GOT3 (cell line): ENCODE results near the gene NXPE1.
"Not testable (repeated sequence)": the region's sequence is repeated elsewhere in the genome, so short reads cannot be mapped to it uniquely, and the experiment has no call there.

Source experiments
- DNase-seq: peaks from one replicate; lab custom pipeline; 2025; ENCODE audit warnings: mixed read lengths; lab: John Stamatoyannopoulos, UW

Gene NXPE1

DNA sequence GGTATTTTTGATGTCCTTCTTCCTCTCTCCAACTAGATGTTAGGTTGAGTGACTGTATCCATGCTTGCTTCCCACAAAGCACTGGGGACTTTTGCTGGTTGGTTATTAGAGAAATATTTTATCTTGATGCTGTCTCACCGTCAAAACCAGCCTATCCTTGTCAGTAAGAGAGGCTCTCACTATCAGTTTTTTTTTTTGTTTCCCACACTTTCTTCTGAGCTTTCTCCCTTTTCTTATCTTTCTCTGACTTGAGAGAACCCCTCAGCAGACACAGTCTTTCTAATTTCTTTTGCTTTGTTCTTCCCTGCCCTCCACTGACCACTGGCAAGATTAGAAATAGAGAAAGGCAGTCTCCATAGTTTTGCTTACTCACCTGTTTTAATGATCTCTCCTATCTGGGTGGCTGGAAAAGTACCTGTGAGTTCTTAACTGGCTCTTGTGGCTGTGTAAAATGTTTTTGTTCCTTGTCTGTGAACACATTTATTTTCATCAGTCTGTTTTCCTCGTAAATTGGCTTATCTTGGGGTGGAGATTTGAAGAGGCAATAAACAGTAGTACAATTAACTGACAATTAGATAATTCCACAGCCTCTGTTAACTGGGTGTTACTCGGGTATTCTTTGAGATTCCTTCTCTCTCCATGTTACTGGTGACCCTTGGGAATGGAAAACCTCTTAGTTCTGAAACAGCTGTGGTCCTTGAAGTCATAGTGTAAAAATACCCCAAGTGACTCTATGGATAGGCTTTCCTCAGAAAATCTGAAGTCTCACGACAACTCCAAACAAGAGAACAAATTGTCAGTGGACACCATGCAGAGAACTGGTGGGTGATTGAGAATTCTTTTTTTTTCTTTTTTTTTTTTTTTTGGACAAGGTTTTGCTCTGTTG is at the start of gene NXPE1:
TSS of gene NXPE1 (minus strand) at position 457 of the 886 bp plus-strand sequence. CDS start 8,680 bp downstream, outside the sequence.
- no peak for DNase-seq

DNA sequence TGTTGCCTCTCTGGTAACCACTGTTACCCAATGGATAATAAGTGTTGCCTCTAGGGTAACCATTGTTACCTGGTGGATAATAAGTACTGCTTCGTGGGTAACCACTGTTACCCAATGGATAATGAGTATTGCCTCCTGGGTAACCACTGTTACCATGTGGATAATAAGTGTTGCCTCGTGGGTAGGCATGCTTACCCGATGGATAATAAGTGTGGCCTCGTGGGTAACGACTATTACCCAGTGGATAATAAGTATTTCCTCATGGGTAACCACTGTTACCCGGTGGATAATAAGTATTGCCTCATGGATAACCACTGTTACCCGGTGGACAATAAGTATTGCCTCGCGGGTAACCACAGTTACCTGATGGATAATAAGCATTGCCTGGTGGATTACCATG is 49.7 kb upstream of the NXPE1 start:
- no peak for DNase-seq

GRCh38 chr11:114608605-114609004 is 48.9 kb upstream of the NXPE1 start:
- not testable (repeated sequence) for DNase-seq

DNA sequence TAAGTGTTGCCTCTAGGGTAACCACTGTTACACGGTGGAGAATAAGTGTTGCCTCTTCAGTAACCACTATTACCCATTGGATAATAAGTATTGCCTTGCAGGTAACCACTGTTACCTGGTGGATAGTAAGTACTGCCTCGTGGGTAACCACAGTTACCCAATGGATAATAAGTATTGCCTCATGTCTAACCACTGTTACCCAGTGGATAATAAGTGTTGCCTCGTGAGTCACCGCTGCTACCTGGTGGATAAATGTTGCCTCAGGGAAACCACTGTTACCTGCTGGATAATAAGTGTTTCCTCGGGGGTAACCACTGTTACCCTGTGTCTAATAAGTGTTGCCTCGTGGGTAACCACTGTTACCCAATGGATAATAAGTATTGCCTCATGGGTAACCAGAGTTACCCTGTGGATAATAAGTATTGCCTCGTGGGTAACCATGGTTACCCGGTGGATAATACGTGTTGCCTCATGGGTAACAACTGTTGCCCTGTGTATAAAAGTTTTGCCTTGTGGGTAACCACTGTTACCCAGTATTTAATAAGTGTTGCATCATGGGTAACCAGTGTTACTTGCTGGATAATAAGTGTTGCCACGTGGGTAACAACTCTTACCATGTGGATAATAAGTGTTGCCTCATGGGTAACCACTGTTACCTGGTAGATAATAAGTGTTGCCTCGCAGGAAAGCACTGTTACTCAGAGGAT is 48.2 kb upstream of the NXPE1 start:
- DNase-seq: no peak

DNA sequence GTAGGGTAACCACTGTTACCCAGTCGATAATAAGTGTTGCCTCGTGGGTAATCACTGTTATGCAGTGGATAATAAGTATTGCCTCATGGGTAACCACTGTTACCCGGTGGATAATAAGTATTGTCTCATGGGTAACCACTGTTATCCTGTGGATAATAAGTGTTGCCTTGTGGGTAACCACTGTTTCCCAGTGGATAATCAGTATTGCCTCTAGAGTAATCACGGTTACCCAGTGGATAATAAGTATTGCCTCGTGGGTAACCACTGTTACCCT is 47.1 kb upstream of the NXPE1 start:
- not testable (repeated sequence) for DNase-seq

- DNase-seq: no peak
Observed at GRCh38 chr11:114606003-114606801, 46.5 kb upstream of the NXPE1 start.

DNA sequence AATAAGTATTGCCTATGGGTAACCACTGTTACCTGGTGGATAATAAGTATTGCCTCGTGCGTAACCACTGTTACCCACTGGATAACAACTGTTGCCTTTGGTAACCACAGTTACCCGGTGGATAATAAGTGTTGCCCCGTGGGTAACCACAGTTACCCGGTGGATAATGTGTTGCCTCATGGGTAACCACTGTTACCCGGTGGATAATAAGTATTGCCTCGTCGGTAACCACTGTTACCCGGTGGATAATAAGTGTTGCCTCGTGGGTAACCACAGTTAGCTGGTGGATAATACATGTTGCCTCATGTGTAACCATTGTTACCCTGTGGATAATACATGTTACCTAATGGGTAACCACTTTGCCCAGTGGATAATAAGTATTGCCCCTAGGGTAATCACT is 45.7 kb upstream of the NXPE1 start:
- DNase-seq: no peak

DNA sequence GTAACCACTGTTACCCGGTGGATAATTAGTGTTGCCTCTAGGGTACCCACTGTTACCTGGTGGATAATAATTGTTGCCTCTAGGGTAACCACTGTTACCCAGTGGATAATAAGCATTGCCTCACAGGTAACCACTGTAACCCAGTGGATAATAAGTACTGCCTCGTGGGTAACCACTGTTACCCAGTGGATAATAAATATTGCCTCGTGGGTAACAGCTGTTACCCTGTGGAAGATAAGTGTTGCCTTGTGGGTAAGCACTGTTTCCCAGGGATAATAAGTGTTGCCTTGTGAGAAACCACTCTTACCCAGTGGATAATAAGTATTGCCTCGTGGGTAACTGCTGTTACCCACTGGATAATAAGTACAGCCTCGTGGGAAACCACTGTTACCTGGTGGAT is 45.2 kb upstream of the NXPE1 start:
- DNase-seq: no peak

DNA sequence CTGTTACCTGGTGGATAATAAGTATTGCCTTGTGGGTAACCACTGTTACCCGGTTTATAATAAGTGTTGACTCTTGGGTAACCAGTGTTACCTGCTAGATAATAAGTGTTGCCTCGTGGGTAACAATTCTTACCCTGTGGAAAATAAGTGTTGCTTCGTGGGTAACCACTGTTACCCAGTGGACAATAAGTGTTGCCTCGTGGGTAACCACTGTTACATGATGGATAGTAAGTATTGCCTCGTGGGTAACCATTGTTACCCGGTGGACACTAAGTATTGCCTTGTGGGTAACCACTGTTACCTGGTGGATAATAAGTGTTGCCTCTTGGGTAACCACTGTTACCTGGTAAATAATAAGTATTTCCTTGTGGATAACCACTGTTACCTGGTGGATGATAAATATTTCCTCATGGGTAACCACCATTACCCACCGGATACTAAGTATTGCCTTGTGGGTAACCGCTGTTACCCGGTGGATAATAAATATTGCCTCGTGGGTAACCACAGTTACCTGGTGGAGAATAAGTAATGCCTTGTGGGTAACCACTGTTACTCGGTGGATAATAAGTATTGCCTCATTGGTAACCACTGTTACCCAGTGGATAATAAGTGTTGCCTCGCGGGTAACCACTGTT is 44.6 kb upstream of the NXPE1 start:
- DNase-seq: no peak

DNA sequence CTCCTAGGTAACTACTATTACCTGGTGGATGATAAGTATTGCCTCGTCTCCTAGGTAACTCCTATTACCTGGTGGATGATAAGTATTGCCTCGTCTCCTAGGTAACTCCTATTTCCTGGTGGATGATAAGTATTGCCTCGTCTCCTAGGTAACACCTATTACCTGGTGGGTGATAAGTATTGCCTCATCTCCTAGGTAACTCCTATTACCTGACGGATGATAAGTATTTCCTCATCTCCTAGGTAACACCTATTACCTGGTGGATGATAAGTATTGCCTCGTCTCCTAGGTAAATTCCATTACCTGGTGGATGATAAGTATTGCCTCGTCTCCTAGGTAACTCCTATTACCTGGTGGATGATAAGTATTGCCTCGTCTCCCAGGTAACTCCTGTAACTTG is 43.5 kb upstream of the NXPE1 start:
- DNase-seq: not testable (repeated sequence)

DNA sequence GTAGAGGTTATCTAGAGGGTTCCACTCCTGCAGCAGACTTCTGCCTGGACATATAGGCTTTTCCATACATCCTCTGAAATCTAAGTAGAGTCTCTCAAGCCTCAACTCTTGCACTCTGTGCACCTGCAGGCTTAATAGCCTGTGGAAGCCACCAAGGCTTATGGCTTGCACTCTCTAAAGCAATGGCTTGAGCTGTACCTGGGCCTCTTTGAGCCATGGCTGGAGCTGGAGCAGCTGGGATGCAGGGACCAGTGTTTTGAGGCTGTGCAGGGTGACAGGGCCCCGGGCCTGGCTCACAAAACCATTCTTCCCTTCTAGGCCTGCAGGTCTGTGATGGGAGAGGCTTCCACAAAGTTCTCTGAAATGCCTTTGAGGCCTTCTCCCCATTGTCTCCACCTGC is 38.8 kb upstream of the NXPE1 start:
- DNase-seq: no peak

- DNase-seq: no peak
Observed at GRCh38 chr11:114596175-114596919, 36.7 kb upstream of the NXPE1 start.

DNA sequence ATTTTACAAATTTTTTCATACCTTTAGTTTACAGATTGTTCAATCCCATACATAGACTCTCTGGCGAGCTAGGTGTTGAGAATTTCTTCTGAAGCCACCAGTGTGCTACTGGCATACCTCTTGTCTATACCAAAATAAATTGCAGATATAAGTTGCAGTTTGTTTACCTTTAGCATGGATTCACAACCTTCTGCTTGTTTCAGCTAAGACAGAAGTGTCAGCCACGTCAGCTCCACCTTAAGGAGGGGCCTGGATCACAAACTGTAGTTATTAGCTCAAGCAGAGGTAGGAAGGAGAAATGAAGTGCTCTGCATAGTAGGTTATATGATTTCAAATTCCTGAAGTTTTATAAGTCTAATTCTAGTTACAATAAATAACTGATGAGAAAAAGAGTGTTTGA is 35.9 kb upstream of the NXPE1 start, which contains the start of gene NXPE4:
TSS of gene NXPE4 (minus strand) at position 216 of the 400 bp plus-strand sequence. CDS start 1,027 bp downstream, outside the sequence.
- no peak for DNase-seq

DNA sequence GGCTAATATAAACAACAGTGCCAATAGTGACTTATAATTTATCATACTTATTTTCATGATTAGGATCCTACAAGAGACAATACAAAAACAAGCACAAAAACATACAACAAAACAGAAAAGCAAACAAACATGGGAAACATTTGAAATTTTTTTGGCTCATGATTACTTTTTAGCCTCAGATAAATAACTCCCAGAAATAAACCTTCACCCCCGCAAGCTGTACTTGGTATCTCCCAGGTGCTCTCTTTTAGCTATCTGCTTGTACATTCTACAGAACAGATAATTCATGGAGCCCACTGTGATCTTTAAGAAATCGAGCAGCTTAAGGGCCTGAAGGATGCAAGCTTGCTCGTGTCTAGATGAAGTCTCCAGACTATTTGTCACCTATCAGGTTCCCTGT is 35.0 kb upstream of the NXPE1 start:
- DNase-seq: no peak

- DNase-seq: no peak
Observed at GRCh38 chr11:114587398-114587953, 27.8 kb upstream of the NXPE1 start.

- no peak for DNase-seq
Observed at GRCh38 chr11:114586797-114587196, 27.1 kb upstream of the NXPE1 start.

DNA sequence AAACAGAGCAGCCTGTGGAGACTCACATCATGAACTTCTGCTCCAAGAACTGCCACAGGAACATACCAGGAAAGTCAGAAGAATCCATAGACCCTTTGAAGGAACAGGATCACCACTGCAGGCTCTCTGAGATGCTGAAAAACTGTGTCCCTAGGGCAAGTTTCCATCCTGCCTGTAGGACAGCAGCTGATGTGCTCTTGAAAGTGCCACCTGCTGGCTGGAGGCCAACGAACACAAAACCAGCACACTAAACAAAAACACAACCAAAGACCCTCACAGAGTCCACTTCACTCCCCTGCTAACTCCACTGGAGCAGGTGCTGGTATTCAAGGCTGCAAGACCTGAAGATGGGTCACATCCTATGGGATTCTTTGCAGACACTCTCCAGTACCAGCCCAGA is 12.0 kb upstream of the NXPE1 start:
- no peak for DNase-seq

DNA sequence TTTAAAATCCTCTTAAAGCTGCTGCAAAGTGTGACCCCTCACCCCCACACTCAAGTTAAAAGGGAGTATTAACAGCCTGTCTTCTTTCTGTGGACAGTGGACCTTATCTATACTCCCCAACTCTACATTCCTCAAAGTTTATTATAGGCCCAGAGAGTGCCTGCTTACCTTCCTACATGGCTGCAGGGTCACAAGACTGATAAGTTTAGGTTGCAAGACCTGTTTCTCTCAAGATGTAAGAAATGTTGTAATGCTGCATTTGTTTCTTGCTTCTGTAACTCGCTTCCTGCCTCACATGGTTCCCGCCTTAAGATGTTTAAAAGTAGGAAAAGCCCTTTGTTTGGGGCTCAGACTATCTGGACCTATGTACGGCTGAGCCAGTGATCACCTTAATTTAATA is 10.1 kb upstream of the NXPE1 start:
- no peak for DNase-seq

GRCh38 chr11:114566276-114566675 is 6.6 kb upstream of the NXPE1 start:
- DNase-seq: no peak

DNA sequence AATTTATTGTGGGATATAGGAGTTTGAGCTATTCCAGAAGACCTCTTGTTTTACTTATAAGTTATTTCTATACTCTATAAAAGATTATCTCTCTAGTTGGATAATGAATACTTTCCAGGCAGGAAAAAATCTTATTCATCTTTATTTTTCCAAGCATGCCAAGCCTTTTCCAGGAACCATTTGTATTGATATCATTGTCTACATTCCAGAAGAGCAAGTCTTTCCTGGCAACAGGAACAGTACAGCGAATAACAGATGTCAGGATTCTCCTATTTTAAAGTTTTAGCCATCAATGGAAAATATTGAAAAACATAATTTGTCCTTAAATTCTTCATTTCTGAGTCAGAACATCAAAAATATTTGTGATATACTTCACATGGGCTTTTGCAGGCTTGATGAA is 5.2 kb upstream of the NXPE1 start:
- DNase-seq: no peak

DNA sequence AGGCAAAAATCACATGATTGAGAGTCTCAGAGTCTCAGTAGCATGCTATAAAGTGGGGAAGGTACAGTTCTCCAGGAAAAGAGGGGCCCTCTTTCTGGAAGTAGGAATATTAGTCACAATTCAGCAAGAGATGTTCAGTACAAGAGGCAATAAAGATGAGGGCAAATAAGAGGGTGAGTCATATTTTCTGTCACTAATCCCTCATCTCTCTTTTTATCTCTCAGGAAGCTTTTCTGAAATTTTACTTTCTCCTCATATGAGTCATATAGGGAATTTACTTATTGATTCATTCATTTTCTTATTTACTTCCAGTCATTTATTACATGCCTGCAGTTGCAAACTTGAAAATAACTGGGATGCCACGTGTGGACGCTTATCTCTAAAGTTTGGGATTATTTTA is 3.4 kb upstream of the NXPE1 start:
- no peak for DNase-seq
